Measurements from ENCODE around the gene STON1. TPM values are rescaled to one million over a fixed set of nuclear protein-coding genes. Genes with fewer than 3 reads are reported as not detected.
"Not testable (repeated sequence)": the region's sequence is repeated elsewhere in the genome, so short reads cannot be mapped to it uniquely, and the experiment has no call there.

The STON1 gene
- total RNA-seq, 2 experiments from 2014 or later, result 1.3 TPM

- Histone ChIP-seq H3K4me3 (ENCODE audit: low read length) (no peak overlapping the region), H3K27ac (ENCODE audit: low read depth in 1 of 2, low read length in 2 of 2) (no peak overlapping the region), H3K9me3 (ENCODE audit: control insufficient read depth in 1 of 2, insufficient read depth in 1 of 2, low read length in 2 of 2) (no peaks in the 10 kb centered on the region), H3K36me3 (ENCODE audit: insufficient read depth, low read length) (no peaks in the 10 kb centered on the region), H3K27me3 (ENCODE audit: control insufficient read depth in 1 of 2, insufficient read depth in 2 of 2, low read length in 2 of 2) (no peaks in the 10 kb centered on the region), H3K4me1 (ENCODE audit: insufficient read depth, low read length) (no peaks in the 10 kb centered on the region)
- H3K4me1 Mint-ChIP-seq (ENCODE audit: low read depth), result no peaks in the 10 kb centered on the region
- DNase-seq (no peak), ATAC-seq (ENCODE audit: poor library complexity) (no peak)
- TF ChIP-seq CTCF (IDR thresholded peaks at IDR 0.05), result no peak
- H3K9me3 Mint-ChIP-seq, result no peaks in the 10 kb centered on the region
- H3K36me3 Mint-ChIP-seq (ENCODE audit: low read depth), result no peaks in the 10 kb centered on the region
- POLR2A ChIA-PET, result no interaction called here
- CTCF ChIA-PET, result no interaction called here
- intact Hi-C loops (cut with DNase I, micrococcal nuclease), result loop anchor here in 1 of 2 experiments (10.0 kb wide), 1 partner anchor 1903 kb away; no protein-coding TSS in a partner anchor
- no peak overlapping the region for H3K4me3 Mint-ChIP-seq
- H3K27ac Mint-ChIP-seq, result no peak overlapping the region
- no peaks in the 10 kb centered on the region for H3K27me3 Mint-ChIP-seq
Observed at GRCh38 chr2:48592067-48592466, 62.1 kb downstream of the STON1 start.

DNA sequence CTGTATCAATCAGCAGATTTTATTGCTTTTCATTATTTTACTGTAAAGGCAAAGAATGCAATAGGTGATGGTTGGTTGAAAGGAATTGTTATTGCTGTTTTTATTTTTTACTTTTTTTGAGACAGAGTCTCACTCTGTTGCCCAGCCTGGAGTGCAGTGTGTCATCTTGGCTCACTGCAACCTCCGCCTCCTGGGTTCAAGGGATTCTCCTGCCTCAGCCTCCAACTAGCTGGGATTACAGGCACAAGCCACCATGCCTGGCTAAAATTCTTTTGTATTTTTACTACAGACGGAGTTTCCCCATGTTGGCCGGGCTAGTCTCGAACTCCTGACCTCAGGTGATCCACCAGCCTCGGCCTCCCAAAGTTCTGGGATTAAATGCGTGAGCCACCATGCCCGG, 66.8 kb downstream of the STON1 start:
- H3K9me3 Mint-ChIP-seq; POLR2A ChIA-PET; H3K36me3 Mint-ChIP-seq (ENCODE audit: low read depth); H3K27me3 Mint-ChIP-seq; H3K4me1 Mint-ChIP-seq (ENCODE audit: low read depth); H3K9me3 ChIP-seq (ENCODE audit: control insufficient read depth in 1 of 2, insufficient read depth in 1 of 2, low read length in 2 of 2); CTCF ChIA-PET; H3K27me3 ChIP-seq (ENCODE audit: control insufficient read depth in 1 of 2, insufficient read depth in 2 of 2, low read length in 2 of 2); H3K4me1 ChIP-seq (ENCODE audit: insufficient read depth, low read length); H3K36me3 ChIP-seq (ENCODE audit: insufficient read depth, low read length); ATAC-seq (ENCODE audit: poor library complexity); H3K4me3 Mint-ChIP-seq; H3K27ac ChIP-seq (ENCODE audit: low read depth in 1 of 2, low read length in 2 of 2); DNase-seq; H3K27ac Mint-ChIP-seq; H3K4me3 ChIP-seq (ENCODE audit: low read length): not testable (repeated sequence)
- intact Hi-C loops (cut with DNase I, micrococcal nuclease), result loop anchor here in 1 of 2 experiments (10.0 kb wide), 1 partner anchor 1898 kb away; no protein-coding TSS in a partner anchor

- intact Hi-C loops (cut with DNase I, micrococcal nuclease), result loop anchor here in 1 of 2 experiments (10.0 kb wide), 1 partner anchor 1897 kb away; no protein-coding TSS in a partner anchor
Observed at GRCh38 chr2:48597492-48597891, 67.5 kb downstream of the STON1 start.

More at GRCh38 chr2:48597492-48597891, 67.5 kb downstream of the STON1 start:
- Histone ChIP-seq H3K4me1 (ENCODE audit: insufficient read depth, low read length) (no peaks in the 10 kb centered on the region), H3K27me3 (ENCODE audit: control insufficient read depth in 1 of 2, insufficient read depth in 2 of 2, low read length in 2 of 2) (no peaks in the 10 kb centered on the region), H3K27ac (ENCODE audit: low read depth in 1 of 2, low read length in 2 of 2) (no peak overlapping the region), H3K4me3 (ENCODE audit: low read length) (no peak overlapping the region), H3K9me3 (ENCODE audit: control insufficient read depth in 1 of 2, insufficient read depth in 1 of 2, low read length in 2 of 2) (no peaks in the 10 kb centered on the region), H3K36me3 (ENCODE audit: insufficient read depth, low read length) (no peaks in the 10 kb centered on the region)
- DNase-seq, result no peak
- no peak for ATAC-seq (ENCODE audit: poor library complexity)
- no peaks in the 10 kb centered on the region for H3K27me3 Mint-ChIP-seq
- H3K4me3 Mint-ChIP-seq, result no peak overlapping the region
- ChIA-PET POLR2A (no interaction called here), CTCF (no interaction called here)
- no peaks in the 10 kb centered on the region for H3K4me1 Mint-ChIP-seq (ENCODE audit: low read depth)
- no peak overlapping the region for H3K27ac Mint-ChIP-seq
- no peaks in the 10 kb centered on the region for H3K9me3 Mint-ChIP-seq
- TF ChIP-seq CTCF (IDR thresholded peaks at IDR 0.05), result no peak
- no peaks in the 10 kb centered on the region for H3K36me3 Mint-ChIP-seq (ENCODE audit: low read depth)
